ENCODE measurements around the gene SYNM. TPM values are rescaled to one million over a fixed set of nuclear protein-coding genes. Genes with fewer than 3 reads are reported as not detected.
"Not testable (repeated sequence)": the region's sequence is repeated elsewhere in the genome, so short reads cannot be mapped to it uniquely, and the experiment has no call there.

The SYNM gene
- total RNA-seq, 1 donor from 2014 or later: 5.5 TPM

DNA sequence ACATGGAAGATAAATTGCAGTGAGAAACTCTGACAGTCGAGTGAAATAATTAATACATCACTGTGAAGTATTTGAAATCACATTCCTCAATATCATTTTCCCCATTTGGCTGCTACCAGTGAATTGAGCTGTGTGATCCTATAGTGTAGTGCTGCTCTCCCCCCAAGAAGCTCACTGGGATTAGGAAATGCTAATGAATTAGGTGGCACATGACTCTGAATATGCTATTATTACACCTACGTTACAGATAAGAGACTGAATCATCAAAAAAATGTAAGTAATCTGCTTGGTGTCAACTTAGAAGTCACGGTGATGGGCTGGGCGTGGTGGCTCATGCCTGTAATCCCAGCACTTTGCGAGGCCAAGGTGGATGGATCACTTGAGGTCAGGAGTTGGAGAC lies 34.7 kb upstream of the SYNM start:
- H3K36me3 Mint-ChIP-seq (ENCODE audit: unreplicated experiment): no peaks in the 10 kb centered on the region
- TF ChIP-seq CTCF (IDR thresholded peaks at IDR 0.05): no peak
- no peak overlapping the region for H3K4me3 Mint-ChIP-seq (ENCODE audit: unreplicated experiment)
- no peak overlapping the region for H3K27ac Mint-ChIP-seq (ENCODE audit: unreplicated experiment)
- DNase-seq (ENCODE audit: extremely low spot score, unreplicated experiment): no peak
- H3K4me1 Mint-ChIP-seq (ENCODE audit: unreplicated experiment): peaks cover 3% of the 10 kb centered on the region
- no peaks in the 10 kb centered on the region for H3K27me3 Mint-ChIP-seq (ENCODE audit: unreplicated experiment)
- H3K9me3 Mint-ChIP-seq (ENCODE audit: unreplicated experiment): no peaks in the 10 kb centered on the region

DNA sequence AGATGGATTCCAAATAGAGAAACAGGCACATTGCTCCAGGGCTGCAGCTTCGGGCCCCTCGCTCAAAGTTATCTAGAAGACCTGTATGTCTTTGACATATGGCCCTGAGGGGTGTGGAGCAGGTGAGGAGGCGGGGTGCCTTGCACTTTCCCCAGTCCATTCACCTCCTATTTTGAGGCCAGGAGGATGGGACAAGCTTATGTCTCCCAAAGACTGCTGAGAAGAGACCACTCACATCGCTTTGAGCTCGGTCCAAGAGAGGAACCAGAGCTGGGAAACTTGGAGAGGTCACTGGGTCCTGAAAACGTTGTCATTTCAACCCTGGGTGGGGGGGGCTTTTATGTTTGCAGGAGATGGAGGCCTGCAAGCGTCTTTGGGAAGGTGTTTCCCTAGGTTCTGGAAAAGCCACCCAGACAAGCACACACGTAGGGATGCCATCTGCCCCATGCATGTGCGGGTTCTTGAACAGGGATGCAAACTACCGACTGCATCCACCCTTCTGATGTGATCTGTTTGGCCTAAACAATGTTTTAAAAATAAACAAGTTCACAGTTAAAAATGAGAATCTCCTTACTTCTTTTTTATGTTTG lies 33.7 kb upstream of the SYNM start:
- DNase-seq (ENCODE audit: extremely low spot score, unreplicated experiment): no peak
- Mint-ChIP-seq H3K27ac (ENCODE audit: unreplicated experiment) (no peak overlapping the region), H3K9me3 (ENCODE audit: unreplicated experiment) (no peaks in the 10 kb centered on the region), H3K4me1 (ENCODE audit: unreplicated experiment) (peaks cover 4% of the 10 kb centered on the region), H3K27me3 (ENCODE audit: unreplicated experiment) (no peaks in the 10 kb centered on the region), H3K36me3 (ENCODE audit: unreplicated experiment) (no peaks in the 10 kb centered on the region), H3K4me3 (ENCODE audit: unreplicated experiment) (no peak overlapping the region)
- TF ChIP-seq CTCF (IDR thresholded peaks at IDR 0.05): no peak

DNA sequence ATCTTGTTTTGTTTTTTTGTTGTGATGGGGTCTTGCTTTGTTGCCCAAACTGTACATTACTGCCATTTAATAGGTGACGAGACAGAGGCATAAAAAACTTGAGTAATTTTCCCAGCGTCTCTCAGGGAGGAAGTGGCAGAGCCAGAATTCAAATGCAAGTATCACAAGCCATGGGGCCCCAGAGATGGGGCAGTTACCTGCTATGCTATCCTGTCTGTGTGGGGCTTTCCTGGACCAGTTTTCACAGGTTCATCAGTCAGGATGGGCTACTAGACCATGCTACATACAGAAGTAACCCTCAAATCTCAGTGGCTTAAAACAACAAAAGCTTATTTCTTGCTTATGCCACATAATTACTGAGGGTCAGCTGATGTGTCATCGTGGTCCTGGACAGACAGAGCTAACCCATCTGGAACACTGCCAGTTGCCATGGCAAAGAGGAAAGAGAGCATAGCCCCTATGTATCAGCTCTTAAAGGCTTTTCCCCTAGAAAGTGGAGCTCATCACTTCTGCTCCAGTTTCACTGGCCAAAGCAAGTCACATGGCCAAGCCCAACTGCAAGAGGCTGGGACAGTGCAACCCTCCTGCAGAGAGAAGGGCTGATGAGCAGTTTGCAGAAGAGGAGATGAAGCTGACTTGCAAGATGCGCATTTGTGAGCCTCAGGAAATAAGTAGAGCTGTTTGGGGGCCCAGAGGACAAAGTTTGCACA lies 31.7 kb upstream of the SYNM start:
- TF ChIP-seq CTCF (IDR thresholded peaks at IDR 0.05): no peak
- H3K9me3 Mint-ChIP-seq (ENCODE audit: unreplicated experiment): no peaks in the 10 kb centered on the region
- H3K27me3 Mint-ChIP-seq (ENCODE audit: unreplicated experiment): no peaks in the 10 kb centered on the region
- H3K36me3 Mint-ChIP-seq (ENCODE audit: unreplicated experiment): no peaks in the 10 kb centered on the region
- no peak overlapping the region for H3K27ac Mint-ChIP-seq (ENCODE audit: unreplicated experiment)
- H3K4me3 Mint-ChIP-seq (ENCODE audit: unreplicated experiment): no peak overlapping the region
- H3K4me1 Mint-ChIP-seq (ENCODE audit: unreplicated experiment): peaks cover 9% of the 10 kb centered on the region
- DNase-seq (ENCODE audit: extremely low spot score, unreplicated experiment): no peak

- peaks cover 9% of the 10 kb centered on the region for H3K4me1 Mint-ChIP-seq (ENCODE audit: unreplicated experiment)
- H3K27ac Mint-ChIP-seq (ENCODE audit: unreplicated experiment): no peak overlapping the region
- TF ChIP-seq CTCF (IDR thresholded peaks at IDR 0.05): no peak
- no peaks in the 10 kb centered on the region for H3K36me3 Mint-ChIP-seq (ENCODE audit: unreplicated experiment)
- no peak for DNase-seq (ENCODE audit: extremely low spot score, unreplicated experiment)
- peaks cover 4% of the 10 kb centered on the region for H3K27me3 Mint-ChIP-seq (ENCODE audit: unreplicated experiment)
- no peaks in the 10 kb centered on the region for H3K9me3 Mint-ChIP-seq (ENCODE audit: unreplicated experiment)
- no peak overlapping the region for H3K4me3 Mint-ChIP-seq (ENCODE audit: unreplicated experiment)
Measured at GRCh38 chr15:99074446-99074845, 30.4 kb upstream of the SYNM start.

- not testable (repeated sequence) for H3K4me1 Mint-ChIP-seq (ENCODE audit: unreplicated experiment)
Measured at GRCh38 chr15:99075059-99075652, 29.7 kb upstream of the SYNM start.

More at GRCh38 chr15:99075059-99075652, 29.7 kb upstream of the SYNM start:
- not testable (repeated sequence) for DNase-seq (ENCODE audit: extremely low spot score, unreplicated experiment); H3K36me3 Mint-ChIP-seq (ENCODE audit: unreplicated experiment); H3K4me3 Mint-ChIP-seq (ENCODE audit: unreplicated experiment); H3K9me3 Mint-ChIP-seq (ENCODE audit: unreplicated experiment); H3K27me3 Mint-ChIP-seq (ENCODE audit: unreplicated experiment); H3K27ac Mint-ChIP-seq (ENCODE audit: unreplicated experiment)

Data from osteocyte (in vitro differentiated cells).